D341Med (cell line): ENCODE results near the gene UBE3D.
A peak's percentile ranks its signal among the peaks of the same experiment; 100 is the strongest.

Experiments used
- DNase-seq: peaks from one replicate; pipeline ENCODE4 v3.0.0; 2012; ENCODE audit warnings: low spot score

The UBE3D gene

DNA sequence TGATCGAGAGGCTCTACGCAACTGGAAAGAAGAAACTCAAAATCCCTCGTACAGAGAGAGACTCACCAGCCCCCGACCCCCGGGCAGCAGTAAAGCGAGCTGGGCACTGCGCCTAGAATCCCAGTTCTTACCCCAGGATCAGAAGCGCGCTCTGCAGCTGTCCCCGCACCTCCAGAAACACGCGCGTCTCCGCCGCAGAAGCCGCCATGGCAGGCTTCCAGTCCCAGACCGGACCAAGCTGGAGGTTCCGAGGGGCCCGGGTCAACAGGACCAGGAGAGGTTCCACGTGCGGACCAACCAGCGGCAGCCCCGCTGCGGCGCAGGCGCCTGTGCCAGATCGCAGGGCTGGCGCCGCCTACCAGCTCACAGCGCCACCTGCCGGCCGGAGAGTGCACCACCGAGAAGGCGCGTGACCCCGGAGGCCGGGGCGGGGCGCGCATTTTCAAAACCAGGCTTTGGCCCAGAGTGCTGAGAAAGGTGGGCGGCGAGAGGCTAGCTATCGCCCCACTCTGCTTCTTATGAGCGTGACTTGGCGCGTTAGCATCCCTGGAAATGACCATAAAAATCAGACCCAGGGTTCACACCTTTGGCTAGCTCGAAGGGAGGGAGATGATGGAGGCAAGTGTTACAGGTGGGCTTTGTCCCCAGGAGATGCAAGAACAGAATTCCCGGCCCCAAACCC, at the start of gene UBE3D:
TSS of gene UBE3D (minus strand) at position 331 of the 682 bp plus-strand sequence. CDS start at position 208, 123 bp downstream.
- peak; percentile 96 for DNase-seq

- no peak for DNase-seq
Observed at GRCh38 chr6:83114164-83114563, 48.5 kb upstream of the UBE3D start.

DNA sequence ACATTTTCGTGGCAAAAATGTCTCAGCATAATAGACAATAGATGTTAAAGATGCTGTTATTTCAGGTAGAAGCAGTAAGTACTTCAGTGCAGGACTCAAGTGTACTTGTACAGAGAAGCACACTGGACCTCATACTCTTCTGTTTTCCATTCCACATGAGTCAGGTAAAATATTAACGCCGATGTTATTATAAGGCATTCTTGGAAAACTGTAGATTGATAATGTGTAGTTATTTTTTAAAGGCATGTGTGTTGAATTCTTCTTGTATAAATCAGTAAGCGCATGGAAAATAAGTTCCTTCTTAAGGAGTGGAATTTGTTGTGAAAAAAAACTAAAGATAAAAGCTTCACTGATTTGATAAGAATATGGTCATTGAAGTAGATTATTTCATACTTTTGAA, 47.6 kb upstream of the UBE3D start:
- DNase-seq, result no peak

DNA sequence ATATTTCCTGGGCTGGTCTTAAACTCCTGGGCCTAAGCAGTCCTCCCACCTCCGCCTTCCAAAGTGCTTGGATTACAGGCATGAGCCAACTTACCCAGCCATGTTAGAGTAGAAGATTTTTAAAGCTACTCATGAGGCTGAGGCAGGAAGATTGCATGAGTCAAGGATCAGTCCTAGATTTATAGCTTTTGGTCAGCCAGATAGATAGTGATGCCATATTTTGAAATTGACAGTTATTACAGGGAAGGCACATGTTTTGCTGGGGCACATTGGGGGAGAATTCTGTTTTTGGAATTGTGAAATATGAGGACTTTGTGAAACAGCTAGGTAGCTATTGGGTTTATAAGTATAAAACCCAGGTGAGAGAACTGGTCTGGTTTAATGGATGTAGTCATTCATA, 42.7 kb upstream of the UBE3D start:
- DNase-seq, result no peak

DNA sequence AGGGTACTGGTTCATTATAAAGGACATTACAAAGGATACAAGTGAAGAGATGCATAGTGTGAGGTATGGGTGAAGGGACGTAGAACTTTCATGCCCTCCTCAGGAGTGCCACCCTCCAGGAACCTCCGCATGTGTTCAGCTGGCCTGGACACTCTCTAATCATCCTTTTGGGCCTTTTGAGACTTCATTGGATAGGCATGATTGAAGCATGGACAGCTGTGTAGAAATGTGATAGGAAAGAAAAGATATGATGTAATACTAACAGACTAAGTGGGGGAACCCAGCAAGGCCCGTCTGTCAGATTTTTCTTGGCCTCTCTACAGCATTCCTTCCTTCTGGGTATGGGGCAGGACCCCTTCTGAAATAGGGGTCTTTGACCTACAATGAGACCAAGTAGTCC, 32.9 kb upstream of the UBE3D start:
- no peak for DNase-seq

- no peak for DNase-seq
Observed at GRCh38 chr6:83097675-83098074, 32.0 kb upstream of the UBE3D start.

- no peak for DNase-seq
Observed at GRCh38 chr6:83097204-83097603, 31.6 kb upstream of the UBE3D start.

DNA sequence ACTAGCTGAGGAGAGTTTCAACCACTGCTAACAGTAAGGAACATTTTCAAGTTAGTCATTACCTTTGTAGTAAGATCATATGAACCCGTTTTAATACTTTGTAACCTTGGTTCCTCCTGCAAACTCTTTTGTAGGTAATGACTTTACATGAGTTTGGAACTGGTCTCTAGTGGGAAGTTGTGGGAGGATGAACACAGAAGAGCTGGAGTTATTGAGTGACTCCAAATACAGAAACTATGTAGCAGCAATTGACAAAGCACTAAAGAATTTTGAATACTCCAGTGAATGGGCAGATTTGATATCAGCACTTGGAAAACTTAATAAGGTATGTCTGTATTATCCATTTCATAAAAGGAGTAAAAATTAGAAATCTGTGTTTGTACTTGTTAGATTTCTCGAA, 31.1 kb upstream of the UBE3D start:
- DNase-seq, result no peak

DNA sequence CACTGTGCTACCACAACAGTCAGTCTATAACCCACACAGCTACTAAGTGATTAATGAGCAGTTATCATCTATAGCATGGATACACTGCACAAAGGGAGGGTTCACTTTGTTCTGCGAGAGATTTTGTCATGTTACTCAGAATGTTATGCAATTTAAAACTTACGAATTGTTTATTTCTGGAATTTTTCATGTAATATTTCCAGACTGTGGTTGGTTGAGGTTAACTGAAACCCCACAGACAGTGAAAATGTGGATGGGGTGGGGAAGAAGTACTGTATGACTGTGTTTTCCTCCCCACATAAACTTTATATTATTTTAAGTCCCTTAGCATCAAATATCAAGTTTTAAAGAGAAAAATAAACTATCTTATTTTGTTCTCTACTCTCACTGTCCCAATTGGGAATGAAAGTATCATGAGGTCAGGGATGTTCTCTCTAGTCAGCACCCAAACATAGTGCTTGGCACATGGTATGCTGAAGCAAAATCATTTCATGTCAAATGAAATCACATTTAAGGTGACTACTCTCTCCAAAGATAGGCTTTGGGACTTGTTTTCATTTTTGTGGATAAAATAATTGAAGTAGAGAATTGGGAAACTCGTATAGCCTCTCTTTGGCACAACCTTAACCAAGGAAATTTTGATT, 27.2 kb upstream of the UBE3D start:
- DNase-seq, result no peak

DNA sequence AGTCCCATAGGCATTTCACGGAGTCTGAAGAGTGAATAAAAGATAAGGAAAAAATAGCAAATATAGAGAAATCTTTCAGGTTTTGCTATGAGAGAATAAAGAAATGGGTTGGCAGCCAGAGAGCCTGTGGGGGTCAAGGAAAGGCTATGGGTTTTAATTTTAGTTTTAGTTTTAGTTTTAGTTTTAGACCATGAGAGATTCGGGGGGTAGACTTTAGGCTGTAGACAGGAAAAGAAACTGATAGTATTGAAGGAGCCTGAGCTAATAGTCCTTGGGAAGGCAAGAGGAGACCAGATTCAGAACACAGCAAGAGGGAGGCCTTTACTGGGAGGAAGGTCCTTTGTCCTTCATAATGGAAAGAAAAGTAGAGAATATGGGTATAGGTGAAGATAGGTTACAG, 21.1 kb upstream of the UBE3D start:
- no peak for DNase-seq

- no peak for DNase-seq
Observed at GRCh38 chr6:83083476-83083875, 17.8 kb upstream of the UBE3D start.

DNA sequence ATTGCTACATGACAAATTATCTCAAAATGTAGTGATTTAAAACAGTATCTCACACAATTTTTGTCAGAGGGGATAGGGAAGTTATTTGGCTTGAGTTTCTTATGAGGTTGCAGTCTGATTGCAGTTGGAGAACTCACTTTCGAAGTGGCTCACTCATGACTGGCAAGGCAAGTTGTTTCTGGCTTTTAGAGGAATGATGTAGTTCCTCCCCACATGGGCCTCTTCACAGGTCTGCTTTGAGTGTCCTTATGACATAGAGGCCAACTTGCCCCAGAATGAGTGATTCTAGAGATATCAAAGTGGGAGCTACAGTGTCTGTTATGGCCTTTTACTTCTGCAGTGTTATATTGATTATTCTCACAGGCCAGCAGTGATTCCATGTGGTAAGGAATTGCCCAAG, 8.0 kb upstream of the UBE3D start:
- DNase-seq, result no peak

DNA sequence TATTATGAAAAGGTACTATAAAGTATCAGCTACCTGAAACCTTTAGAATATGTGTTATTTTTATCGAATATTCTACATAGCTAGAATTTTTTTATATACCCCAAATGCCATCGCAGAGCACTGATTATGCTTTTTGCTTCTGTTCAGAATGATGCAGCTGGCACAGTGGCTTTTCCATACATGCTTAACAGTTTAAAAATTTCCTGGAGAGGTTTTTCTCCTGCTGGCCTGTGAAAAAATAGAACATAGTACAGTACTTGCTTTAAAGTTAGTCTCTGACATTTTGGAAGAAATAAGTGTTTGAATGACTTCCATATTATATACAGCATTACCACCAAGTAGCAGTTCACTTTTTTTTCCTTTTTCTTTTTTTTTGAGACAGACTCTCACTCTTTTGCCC, 7.1 kb upstream of the UBE3D start:
- DNase-seq, result no peak

DNA sequence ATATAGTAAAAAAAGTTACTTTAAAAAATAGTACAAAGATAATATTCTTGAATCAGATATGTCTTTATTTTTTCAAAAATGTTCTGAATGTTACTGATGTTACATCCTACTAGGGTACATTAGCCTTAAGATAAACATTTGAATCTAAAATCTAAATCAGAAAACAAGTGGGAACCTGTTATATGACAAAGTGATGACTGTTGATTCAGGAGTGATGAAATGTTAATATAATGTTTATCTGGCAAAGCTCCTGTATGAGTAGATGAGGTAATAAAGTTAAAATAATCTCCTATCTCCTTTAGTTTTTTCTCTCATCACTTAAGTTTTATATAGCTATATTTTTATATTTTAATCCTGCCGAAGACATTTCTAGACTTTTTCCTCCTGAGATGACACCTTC, 6.1 kb upstream of the UBE3D start:
- DNase-seq, result no peak

DNA sequence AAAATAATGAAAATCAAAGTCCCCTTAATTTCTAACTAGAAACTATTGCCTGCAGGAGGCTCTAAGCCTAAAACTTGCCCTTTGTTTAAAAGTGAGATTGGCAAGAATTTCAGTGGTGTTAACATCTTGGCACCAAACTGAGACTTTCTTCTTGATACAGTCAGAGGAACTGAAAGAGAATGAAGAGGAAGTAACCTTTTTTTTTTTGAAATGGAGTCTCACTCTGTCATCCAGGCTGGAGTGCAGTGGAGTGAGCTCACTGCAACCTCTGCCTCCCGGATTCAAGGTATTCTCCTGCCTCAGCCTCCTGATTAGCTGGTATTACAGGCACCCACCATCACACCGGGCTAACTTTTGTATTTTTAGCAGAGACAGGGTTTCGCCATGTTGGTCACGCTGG, 5.4 kb upstream of the UBE3D start:
- DNase-seq, result no peak

DNA sequence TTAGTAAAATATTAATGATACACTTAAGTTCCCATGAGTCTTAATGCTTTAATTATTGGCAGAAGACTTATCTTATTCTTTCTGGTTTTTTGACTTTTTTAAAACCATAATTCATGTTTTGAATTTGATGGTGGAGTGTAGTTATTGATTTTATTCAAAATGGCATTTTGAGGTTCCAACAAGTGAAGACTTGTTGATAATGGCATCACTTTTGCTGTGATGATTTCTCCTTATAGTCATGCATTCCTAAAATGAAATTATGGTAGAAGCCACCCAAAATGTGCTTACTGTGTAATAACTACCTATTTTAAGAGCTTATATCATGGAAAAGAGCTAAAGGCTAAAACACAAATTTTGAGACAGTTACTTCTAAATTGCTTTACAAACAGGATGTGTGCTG, 4.0 kb upstream of the UBE3D start:
- no peak for DNase-seq

- no peak for DNase-seq
Observed at GRCh38 chr6:83068616-83069015, 3.0 kb upstream of the UBE3D start.

DNA sequence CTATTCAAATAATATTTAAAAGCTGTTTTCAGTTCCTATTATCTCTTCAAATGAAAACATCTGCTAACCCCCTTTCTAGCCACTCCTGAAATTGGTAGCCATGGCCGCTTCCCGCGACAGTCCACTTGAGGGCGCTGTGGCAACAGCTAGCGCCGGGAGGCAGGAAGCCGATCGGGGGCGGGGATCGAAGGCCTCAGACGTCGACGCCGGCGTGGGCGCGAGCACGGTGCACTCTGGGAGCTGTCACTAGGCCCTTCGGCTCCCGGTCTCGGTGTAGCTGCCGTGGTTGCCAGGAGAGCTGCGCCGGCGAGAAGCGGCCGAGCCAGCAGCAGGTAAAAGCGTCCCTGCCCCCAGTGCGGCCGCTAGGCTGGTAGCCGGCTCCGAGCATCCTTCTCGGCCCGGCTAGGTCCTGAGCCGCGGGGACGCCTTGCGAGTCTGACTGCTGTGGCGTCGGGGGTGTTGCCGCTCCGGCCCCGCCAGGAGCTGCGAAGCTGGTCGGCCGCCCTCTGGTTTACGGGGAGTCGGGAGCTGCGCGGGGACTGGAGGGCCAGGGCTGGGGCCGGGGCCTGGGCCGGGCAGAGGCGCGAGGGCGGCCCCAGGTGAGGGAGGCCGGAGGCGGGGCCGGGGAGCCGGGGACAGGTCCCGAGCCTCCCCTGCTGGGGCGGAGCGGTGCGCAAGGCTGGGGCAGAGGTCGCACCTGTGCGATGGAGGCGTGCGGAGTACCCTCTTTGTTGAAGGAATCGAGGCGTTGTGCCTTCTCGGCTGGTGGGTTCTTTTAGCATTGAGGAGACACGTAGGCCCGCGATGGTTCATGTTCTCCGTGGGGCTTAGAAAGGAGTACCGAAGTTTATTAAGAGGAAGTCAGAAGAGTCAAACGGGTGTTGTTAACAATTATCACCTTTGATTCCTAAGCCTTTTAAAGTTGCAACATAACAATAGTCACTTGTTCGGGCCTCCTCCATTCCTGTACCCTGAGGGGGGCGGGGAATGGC, 2.1 kb upstream of the UBE3D start, which contains the start of gene DOP1A:
TSS of gene DOP1A (plus strand) at position 224 of the 992 bp plus-strand sequence. CDS start 29,307 bp downstream, outside the sequence.
- peak; percentile 93 for DNase-seq

GRCh38 chr6:83062225-83062624, 3.4 kb downstream of the UBE3D start:
- no peak for DNase-seq

GRCh38 chr6:83061190-83061589, 4.5 kb downstream of the UBE3D start:
- DNase-seq, result no peak

- peak; percentile 68 for DNase-seq
Observed at GRCh38 chr6:83057705-83058321, 7.8 kb downstream of the UBE3D start.

DNA sequence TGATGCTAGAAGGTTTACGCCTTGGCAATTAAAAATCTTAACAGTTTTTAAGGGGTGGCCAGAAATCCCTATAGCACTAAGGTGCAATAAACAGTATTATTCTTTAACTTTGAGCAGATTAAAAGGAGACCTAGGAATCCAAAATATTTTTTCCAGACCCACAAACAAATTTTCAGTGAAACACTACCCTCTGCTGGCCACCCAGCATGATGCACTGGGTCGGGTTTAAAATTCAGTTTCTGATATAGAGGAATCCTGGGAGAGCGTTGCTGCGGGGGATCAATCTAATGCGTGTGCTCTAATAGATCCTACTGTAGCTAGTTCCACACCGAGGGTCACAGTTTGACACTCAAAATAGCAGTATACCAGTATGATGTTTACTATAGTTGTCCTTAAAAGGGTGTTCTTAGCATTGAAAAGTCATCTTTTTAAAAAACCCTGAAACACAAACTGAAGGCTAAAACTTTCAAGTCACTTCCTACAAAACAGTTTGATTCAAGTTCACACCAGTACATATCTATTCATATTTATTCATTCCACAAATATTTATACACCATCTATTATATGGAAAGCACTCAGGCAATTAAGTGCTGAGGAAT, 10.2 kb downstream of the UBE3D start:
- DNase-seq, result peak; percentile 74
